GM13977 (cell line): ENCODE results near the gene WFDC1.

Experiments used
- DNase-seq: peaks from one replicate; pipeline ENCODE4 v3.0.0; 2012; ENCODE audit warnings: low spot score
- in situ Hi-C: fragments of 300-500 bp; cut with MboI; formaldehyde crosslinking; loops from one replicate; pipeline ENCODE4 v1.12.0; 2022; ENCODE audit warnings: low sequenced_read_pairs, low pct_unique_long_range_greater_than_20kb, mixed read lengths, inconsistent platforms; ENCODE audit not compliant: unreplicated experiment
- TF ChIP-seq, protein P1 (sequence below): IDR thresholded peaks from 2 replicates; pipeline ENCODE4 v1.5.1; 2012; ENCODE audit warnings: mild to moderate bottlenecking, control low read depth; ENCODE audit not compliant: insufficient read depth; ENCODE audit errors: extremely low read depth, missing control alignments

Gene WFDC1

DNA sequence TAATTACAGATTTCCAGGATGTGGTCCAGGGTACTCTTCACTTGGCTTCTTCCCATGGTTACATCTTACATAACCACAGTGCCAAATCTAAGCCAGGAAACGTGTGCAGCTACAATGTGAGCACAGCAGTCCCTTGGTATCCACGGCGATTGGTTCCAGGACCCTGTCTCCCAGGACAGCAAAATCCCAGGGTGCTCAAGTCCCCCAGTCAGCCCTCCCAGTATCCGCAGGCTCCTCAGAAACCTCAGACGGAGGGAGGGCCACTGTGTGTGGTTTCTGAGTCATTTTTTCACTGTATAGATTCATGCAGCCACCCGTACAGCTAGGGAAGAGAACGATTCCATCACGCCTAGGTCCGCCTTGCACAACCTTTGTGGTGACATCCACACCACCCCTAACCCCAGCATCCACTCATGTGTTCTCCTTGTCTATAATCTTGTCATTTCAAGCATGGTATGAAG is 62.5 kb downstream of the WFDC1 start:
- TF ChIP-seq, protein P1, sequence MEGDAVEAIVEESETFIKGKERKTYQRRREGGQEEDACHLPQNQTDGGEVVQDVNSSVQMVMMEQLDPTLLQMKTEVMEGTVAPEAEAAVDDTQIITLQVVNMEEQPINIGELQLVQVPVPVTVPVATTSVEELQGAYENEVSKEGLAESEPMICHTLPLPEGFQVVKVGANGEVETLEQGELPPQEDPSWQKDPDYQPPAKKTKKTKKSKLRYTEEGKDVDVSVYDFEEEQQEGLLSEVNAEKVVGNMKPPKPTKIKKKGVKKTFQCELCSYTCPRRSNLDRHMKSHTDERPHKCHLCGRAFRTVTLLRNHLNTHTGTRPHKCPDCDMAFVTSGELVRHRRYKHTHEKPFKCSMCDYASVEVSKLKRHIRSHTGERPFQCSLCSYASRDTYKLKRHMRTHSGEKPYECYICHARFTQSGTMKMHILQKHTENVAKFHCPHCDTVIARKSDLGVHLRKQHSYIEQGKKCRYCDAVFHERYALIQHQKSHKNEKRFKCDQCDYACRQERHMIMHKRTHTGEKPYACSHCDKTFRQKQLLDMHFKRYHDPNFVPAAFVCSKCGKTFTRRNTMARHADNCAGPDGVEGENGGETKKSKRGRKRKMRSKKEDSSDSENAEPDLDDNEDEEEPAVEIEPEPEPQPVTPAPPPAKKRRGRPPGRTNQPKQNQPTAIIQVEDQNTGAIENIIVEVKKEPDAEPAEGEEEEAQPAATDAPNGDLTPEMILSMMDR, result no peak
- DNase-seq, result no peak
- in situ Hi-C loops, result no loop called here

DNA sequence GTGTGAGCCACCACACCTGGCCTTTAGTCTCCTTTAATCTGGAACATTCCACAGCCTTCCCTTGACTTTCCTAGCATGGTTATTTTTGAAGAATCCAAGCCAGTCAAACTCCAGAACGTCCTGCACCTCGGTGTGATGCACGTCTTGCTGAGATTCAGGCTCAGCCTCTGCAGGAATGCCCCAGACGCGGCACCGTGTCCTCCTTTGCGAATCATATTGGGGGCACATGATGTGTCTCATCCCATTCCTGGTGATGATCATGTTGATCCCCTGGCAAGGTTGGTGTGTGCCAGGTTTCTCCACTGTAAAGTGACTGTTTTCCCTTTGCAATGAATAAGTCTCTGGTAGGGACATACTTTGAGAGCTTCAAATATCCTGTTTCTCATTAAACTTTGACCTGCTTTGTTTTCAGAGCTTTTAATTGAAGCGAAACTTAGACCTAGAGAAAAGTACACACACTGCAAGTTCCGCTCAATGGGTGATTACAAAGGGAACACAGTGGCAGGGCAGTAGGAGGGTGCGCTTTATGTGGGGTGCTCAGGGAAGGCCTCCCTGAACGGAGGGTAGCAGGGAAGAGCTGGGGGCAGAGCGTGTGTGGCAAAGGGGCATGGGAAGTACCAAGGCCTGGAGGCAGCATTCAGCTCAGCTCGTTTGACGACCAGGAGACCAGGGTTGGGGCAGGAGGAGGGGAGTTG is 64.1 kb downstream of the WFDC1 start:
- TF ChIP-seq, protein P1, result no peak
- no peak for DNase-seq
- in situ Hi-C loops, result no loop called here

DNA sequence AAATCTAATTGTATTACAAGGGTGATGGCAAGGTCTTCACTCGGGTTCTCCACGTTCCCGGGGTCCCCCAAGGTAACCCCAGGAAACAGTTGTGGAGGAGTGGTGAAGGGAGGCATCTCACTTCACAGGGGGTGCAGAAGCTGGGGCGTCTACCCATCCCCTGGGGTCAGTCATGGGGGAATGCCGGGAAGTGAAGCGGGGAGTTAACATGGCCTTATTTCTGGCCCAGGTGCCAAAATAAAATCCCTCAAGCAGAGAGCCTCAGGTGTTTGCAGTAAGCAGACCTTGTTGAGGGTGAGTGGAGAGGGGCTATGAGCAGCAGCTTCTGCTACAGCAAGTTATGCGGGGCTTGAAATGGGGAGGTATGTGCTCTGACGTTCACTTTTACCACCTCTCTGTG is 64.6 kb downstream of the WFDC1 start:
- DNase-seq, result no peak
- TF ChIP-seq, protein P1, result no peak
- in situ Hi-C loops, result no loop called here

DNA sequence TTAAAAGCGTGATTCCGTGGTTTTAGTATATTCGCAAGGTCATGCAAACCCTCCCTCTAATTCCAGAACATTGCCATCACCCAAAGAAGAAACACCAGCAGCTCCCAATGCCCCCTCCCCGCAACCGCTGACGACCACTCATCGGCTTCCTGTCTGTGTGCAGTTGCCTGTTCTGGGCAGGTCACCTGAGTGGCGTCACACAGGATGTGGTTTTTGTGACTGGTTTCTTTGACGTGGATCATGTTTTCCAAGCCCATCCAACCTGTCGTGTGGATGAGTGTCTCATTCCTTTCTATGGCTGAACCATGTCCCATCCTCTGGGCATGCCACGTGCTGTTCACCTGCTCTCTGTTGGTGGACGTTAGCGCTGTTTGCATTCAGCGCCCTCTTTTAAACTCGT is 65.5 kb downstream of the WFDC1 start:
- TF ChIP-seq, protein P1, result no peak
- no peak for DNase-seq
- in situ Hi-C loops, result no loop called here

DNA sequence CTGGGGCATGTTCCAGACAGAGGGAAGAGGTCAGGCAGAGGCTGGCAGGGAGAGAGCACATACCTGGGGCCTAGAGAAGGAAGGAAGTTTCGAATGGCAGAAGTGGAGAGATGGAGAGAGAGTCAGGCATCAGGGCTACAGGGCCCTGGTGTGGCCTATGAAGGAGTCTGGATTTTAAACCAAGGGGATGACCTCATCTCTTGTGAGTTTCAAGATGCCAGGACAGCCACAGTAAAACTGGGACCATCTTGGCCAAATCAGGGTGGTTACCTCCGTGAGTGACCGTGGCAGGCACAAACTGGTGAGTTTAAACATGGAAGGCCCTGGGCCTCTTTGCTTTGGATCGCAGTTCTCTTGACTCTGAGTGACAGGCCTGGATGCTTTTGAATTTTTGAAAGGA is 66.1 kb downstream of the WFDC1 start:
- no peak for DNase-seq
- TF ChIP-seq, protein P1, result no peak
- in situ Hi-C loops, result no loop called here

DNA sequence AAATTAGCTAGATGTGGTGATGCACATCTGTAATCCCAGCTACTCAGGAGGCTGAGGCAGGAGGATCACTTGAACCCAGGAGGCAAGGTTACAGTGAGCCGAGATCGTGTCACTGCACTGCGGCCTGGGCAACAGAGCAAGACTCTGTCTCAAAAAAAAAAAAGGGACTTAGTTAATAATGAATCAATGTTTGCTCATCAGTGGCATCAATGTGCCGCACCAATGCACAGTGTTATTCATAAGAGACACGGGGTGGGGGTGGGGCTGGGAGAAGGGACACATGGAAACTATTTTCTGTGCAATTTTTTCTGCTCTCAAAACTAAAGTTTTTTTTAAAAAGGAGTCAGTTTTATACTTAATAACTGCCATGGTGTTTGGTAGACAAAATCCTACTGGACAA is 66.9 kb downstream of the WFDC1 start:
- DNase-seq, result no peak
- in situ Hi-C loops, result no loop called here

More for the DNA sequence above, 66.9 kb downstream of the WFDC1 start:
- TF ChIP-seq, protein P1, result no peak
